Measurements from ENCODE around the gene GSG1L.

GSG1L gene

DNA sequence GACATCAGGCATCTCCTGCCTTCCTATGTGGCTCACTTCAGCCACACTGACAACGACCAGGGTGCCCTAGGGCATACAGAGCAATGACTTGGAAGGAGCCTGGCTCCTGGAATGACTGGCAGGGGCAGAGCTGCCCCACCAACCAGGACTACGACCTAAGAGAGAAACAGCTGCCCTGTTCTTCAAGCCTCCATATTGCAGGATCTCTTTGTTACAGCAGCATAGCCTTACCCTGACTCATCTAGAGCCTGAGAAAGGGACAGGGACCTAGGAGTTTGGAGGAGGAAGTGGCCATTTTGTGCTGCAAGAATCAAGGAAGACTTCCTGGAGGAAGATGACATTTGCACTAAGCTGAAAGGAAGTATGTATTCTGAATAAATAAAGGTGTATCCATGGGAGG, 49.6 kb downstream of the GSG1L start:
- TF ChIP-seq POU2F2 (IDR thresholded peaks at IDR 0.05; ENCODE audit: low read depth, low read length) = no peak
- no peak for FAIRE-seq
- no peak for DNase-seq (ENCODE audit: insufficient read length, low spot score)

GRCh38 chr16:28013392-28013791, 50.1 kb downstream of the GSG1L start:
- DNase-seq (ENCODE audit: insufficient read length, low spot score) = no peak
- TF ChIP-seq PAX5 (IDR thresholded peaks at IDR 0.05; ENCODE audit: insufficient read depth, low read length, severe bottlenecking) (no peak), POU2F2 (IDR thresholded peaks at IDR 0.05; ENCODE audit: low read depth, low read length) (no peak), SPI1 (IDR thresholded peaks at IDR 0.05; ENCODE audit: low read depth, low read length) (no peak), TAF1 (IDR thresholded peaks at IDR 0.05; ENCODE audit: low read depth, low read length) (no peak), POLR2A (IDR thresholded peaks at IDR 0.05; ENCODE audit: low read depth, low read length) (no peak), POLR2AphosphoS5 (IDR thresholded peaks at IDR 0.05; ENCODE audit: low read depth, low read length) (no peak)
- FAIRE-seq = no peak

- DNase-seq (ENCODE audit: insufficient read length, low spot score) = no peak
- FAIRE-seq = no peak
- TF ChIP-seq SPI1 (IDR thresholded peaks at IDR 0.05; ENCODE audit: low read depth, low read length) (no peak), POLR2AphosphoS5 (IDR thresholded peaks at IDR 0.05; ENCODE audit: low read depth, low read length) (no peak), PAX5 (IDR thresholded peaks at IDR 0.05; ENCODE audit: insufficient read depth, low read length, severe bottlenecking) (no peak), POU2F2 (IDR thresholded peaks at IDR 0.05; ENCODE audit: low read depth, low read length) (no peak), TAF1 (IDR thresholded peaks at IDR 0.05; ENCODE audit: low read depth, low read length) (no peak), POLR2A (IDR thresholded peaks at IDR 0.05; ENCODE audit: low read depth, low read length) (no peak)
Observed at GRCh38 chr16:28011971-28012445, 51.5 kb downstream of the GSG1L start.

GRCh38 chr16:28011223-28011622, 52.3 kb downstream of the GSG1L start:
- DNase-seq (ENCODE audit: insufficient read length, low spot score) = no peak
- no peak for TF ChIP-seq PAX5 (IDR thresholded peaks at IDR 0.05; ENCODE audit: insufficient read depth, low read length, severe bottlenecking)
- no peak for TF ChIP-seq POLR2A (IDR thresholded peaks at IDR 0.05; ENCODE audit: low read depth, low read length)
- no peak for TF ChIP-seq SPI1 (IDR thresholded peaks at IDR 0.05; ENCODE audit: low read depth, low read length)
- no peak for TF ChIP-seq POU2F2 (IDR thresholded peaks at IDR 0.05; ENCODE audit: low read depth, low read length)
- no peak for TF ChIP-seq TAF1 (IDR thresholded peaks at IDR 0.05; ENCODE audit: low read depth, low read length)
- TF ChIP-seq POLR2AphosphoS5 (IDR thresholded peaks at IDR 0.05; ENCODE audit: low read depth, low read length) = no peak
- FAIRE-seq = no peak

DNA sequence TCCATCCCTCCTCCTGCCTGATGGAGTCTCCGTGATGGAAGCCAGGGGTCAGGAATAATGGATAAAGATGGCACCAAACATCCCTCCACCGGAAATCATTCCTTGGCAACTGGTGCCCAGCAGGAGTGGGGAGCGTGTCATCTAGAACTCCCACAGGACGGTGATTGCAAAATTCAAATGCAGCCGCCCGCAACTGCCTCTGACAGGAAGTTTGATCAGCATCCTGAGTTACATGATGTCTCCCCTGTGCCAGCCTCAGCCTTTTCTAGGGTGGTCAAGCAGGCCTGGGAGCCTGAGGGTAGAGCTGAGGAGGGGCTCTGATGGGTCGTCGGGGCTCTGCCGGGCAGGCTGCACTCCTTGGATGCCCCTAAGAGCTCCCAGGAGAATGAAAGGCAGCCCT, 52.8 kb downstream of the GSG1L start:
- TF ChIP-seq PAX5 (IDR thresholded peaks at IDR 0.05; ENCODE audit: insufficient read depth, low read length, severe bottlenecking) = no peak
- TF ChIP-seq POU2F2 (IDR thresholded peaks at IDR 0.05; ENCODE audit: low read depth, low read length) = no peak
- no peak for TF ChIP-seq TAF1 (IDR thresholded peaks at IDR 0.05; ENCODE audit: low read depth, low read length)
- TF ChIP-seq POLR2A (IDR thresholded peaks at IDR 0.05; ENCODE audit: low read depth, low read length) = no peak
- TF ChIP-seq SPI1 (IDR thresholded peaks at IDR 0.05; ENCODE audit: low read depth, low read length) = no peak
- no peak for DNase-seq (ENCODE audit: insufficient read length, low spot score)
- no peak for FAIRE-seq

- DNase-seq (ENCODE audit: insufficient read length, low spot score) (no peak), FAIRE-seq (no peak)
- TF ChIP-seq POU2F2 (IDR thresholded peaks at IDR 0.05; ENCODE audit: low read depth, low read length) (no peak), POLR2AphosphoS5 (IDR thresholded peaks at IDR 0.05; ENCODE audit: low read depth, low read length) (no peak), SPI1 (IDR thresholded peaks at IDR 0.05; ENCODE audit: low read depth, low read length) (no peak)
Observed at GRCh38 chr16:28009586-28010373, 53.7 kb downstream of the GSG1L start.

DNA sequence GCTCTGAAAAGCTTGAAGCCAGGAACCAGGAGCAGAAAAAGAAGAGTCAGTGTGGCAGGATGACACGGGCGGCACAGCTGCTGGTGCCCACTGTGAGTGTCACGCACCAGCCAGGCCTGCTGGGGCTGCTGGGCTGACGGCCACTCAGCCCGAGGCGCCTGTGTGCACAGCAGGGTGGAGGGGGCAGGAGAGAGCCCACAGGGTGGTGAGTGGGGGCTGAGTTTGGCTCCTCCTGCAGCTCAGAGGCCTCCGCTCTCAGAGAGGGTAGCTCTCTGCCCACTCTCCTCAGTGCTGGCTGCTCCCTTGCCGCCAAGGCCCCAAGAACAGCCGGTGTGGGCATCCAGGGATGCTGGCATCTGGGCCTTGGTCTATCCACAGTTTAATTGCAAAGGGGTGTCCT, 59.6 kb downstream of the GSG1L start:
- DNase-seq (ENCODE audit: insufficient read length, low spot score) (no peak), FAIRE-seq (no peak)
- TF ChIP-seq PAX5 (IDR thresholded peaks at IDR 0.05; ENCODE audit: insufficient read depth, low read length, severe bottlenecking) (no peak), POLR2AphosphoS5 (IDR thresholded peaks at IDR 0.05; ENCODE audit: low read depth, low read length) (no peak)

DNA sequence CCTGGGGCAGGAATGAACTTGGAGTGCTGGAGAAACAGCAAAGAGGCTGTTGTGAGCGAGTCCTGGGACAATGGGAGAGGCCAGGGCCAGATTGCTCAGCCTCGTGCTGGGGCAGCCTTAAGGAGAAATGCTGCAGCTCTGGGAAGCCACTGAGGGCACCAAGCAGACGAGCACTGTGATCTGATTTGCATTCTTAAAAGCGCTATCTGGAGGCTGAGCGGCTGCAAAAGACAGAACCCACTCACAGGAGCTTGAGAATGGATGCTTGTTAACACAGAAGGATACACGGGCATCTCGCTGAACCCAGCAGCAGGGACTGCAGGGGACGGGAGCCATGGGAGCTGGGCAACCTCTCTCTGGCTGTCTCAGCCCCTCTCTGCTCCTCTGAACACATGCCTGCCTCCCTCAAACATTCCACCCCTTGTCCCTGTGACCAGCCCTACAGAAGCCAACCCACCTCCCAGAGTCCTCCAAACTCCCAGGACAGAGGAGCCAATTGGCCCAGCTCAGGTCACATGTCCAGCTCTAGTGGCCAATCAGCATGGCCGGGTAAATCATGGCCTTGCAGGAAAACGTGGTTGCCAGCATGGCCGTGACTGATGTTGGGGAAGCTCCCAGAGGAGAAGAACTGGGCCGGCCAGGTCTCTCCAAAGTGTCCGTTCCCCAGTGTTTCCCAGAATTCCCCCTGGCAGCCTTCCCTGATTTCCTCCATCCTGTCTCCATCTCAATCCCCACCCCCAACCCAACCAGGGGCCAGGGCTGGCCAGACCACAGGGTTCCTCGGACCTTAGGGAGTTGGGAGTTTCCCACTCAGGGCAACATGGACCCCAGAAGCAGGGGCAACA, 60.3 kb downstream of the GSG1L start:
- no peak for FAIRE-seq
- no peak for DNase-seq (ENCODE audit: insufficient read length, low spot score)

GRCh38 chr16:28001642-28002041, 61.9 kb downstream of the GSG1L start:
- no peak for FAIRE-seq
- TF ChIP-seq TAF1 (IDR thresholded peaks at IDR 0.05; ENCODE audit: low read depth, low read length) = no peak
- no peak for TF ChIP-seq POLR2A (IDR thresholded peaks at IDR 0.05; ENCODE audit: low read depth, low read length)
- no peak for TF ChIP-seq PAX5 (IDR thresholded peaks at IDR 0.05; ENCODE audit: insufficient read depth, low read length, severe bottlenecking)
- TF ChIP-seq SPI1 (IDR thresholded peaks at IDR 0.05; ENCODE audit: low read depth, low read length) = no peak
- no peak for TF ChIP-seq POLR2AphosphoS5 (IDR thresholded peaks at IDR 0.05; ENCODE audit: low read depth, low read length)
- no peak for TF ChIP-seq POU2F2 (IDR thresholded peaks at IDR 0.05; ENCODE audit: low read depth, low read length)
- no peak for DNase-seq (ENCODE audit: insufficient read length, low spot score)

More for the DNA sequence above, 60.3 kb downstream of the GSG1L start:
- TF ChIP-seq POLR2A (IDR thresholded peaks at IDR 0.05; ENCODE audit: low read depth, low read length) (no peak), PAX5 (IDR thresholded peaks at IDR 0.05; ENCODE audit: insufficient read depth, low read length, severe bottlenecking) (no peak), POU2F2 (IDR thresholded peaks at IDR 0.05; ENCODE audit: low read depth, low read length) (no peak), SPI1 (IDR thresholded peaks at IDR 0.05; ENCODE audit: low read depth, low read length) (no peak), TAF1 (IDR thresholded peaks at IDR 0.05; ENCODE audit: low read depth, low read length) (no peak), POLR2AphosphoS5 (IDR thresholded peaks at IDR 0.05; ENCODE audit: low read depth, low read length) (no peak)

DNA sequence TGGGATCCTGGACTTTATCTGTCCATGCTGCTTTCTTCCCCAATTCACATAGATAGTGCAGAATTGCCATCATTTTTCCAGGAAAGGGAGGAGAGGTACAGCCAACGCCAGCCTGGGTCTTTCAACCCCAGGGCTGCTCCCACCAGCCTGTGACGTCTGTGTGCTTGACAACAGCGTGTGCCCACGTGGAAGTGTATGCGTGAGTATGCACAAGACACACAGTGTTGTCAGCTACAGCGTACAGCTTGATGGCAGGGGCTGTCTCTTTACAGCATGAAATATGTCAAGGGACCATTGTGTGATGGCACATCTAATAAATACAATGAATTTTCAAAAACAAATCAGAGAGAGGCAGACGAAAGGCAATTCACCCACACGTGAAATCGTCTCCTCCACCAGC, 62.3 kb downstream of the GSG1L start:
- TF ChIP-seq POLR2A (IDR thresholded peaks at IDR 0.05; ENCODE audit: low read depth, low read length) = no peak
- no peak for TF ChIP-seq SPI1 (IDR thresholded peaks at IDR 0.05; ENCODE audit: low read depth, low read length)
- TF ChIP-seq POU2F2 (IDR thresholded peaks at IDR 0.05; ENCODE audit: low read depth, low read length) = no peak
- TF ChIP-seq TAF1 (IDR thresholded peaks at IDR 0.05; ENCODE audit: low read depth, low read length) = no peak
- no peak for TF ChIP-seq POLR2AphosphoS5 (IDR thresholded peaks at IDR 0.05; ENCODE audit: low read depth, low read length)
- TF ChIP-seq PAX5 (IDR thresholded peaks at IDR 0.05; ENCODE audit: insufficient read depth, low read length, severe bottlenecking) = no peak
- DNase-seq (ENCODE audit: insufficient read length, low spot score) (no peak), FAIRE-seq (no peak)
